Esophagus muscularis mucosa (tissue), 3 donors: ENCODE data around the gene HCFC1.

Experiments used
- POLR2A ChIP-seq: fragments of 450-650 bp; IDR thresholded peaks from one replicate; pipeline ENCODE4 v1.6.1; 2017; ENCODE audit warnings: antibody characterized with exemption, moderate library complexity, mild to moderate bottlenecking, low read depth
- TF ChIP-seq, protein P1 (sequence below), 3 experiments: fragments of 200-600 bp in 2 of 3; fragments of 450-650 bp in 1 of 3; sonication (generic) in 2 of 3; IDR thresholded peaks; one replicate each; pipeline ENCODE4 v1.5.1; 2017 to 2019; ENCODE audit warnings: antibody characterized with exemption in 3 of 3, mild to moderate bottlenecking in 2 of 3, moderate library complexity in 1 of 3

DNA sequence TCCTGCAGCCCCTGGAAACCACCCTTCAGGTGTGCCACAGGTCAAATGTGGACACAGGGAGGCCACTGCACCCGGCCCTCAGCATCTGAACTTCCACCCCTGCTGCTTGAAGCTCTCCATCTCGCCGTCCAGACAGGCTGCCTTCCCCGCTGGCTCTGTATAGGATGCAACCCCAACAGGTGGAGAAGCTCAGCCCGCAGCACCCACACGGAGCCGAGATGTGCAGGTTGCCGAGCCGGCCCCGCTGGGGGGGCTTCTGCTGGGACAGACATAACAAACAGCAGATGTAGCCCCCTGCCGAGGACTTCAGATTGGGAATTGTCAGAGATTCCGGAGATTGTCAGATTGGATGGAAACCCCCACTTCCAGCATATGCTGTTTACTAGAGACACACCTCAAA is 21.5 kb upstream of the HCFC1 start:
- TF ChIP-seq, protein P1, sequence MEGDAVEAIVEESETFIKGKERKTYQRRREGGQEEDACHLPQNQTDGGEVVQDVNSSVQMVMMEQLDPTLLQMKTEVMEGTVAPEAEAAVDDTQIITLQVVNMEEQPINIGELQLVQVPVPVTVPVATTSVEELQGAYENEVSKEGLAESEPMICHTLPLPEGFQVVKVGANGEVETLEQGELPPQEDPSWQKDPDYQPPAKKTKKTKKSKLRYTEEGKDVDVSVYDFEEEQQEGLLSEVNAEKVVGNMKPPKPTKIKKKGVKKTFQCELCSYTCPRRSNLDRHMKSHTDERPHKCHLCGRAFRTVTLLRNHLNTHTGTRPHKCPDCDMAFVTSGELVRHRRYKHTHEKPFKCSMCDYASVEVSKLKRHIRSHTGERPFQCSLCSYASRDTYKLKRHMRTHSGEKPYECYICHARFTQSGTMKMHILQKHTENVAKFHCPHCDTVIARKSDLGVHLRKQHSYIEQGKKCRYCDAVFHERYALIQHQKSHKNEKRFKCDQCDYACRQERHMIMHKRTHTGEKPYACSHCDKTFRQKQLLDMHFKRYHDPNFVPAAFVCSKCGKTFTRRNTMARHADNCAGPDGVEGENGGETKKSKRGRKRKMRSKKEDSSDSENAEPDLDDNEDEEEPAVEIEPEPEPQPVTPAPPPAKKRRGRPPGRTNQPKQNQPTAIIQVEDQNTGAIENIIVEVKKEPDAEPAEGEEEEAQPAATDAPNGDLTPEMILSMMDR (IDR thresholded peaks at IDR 0.05), result no peak
- TF ChIP-seq POLR2A, result no peak
